ENCODE results near the gene BHLHE40.

BHLHE40 gene

DNA sequence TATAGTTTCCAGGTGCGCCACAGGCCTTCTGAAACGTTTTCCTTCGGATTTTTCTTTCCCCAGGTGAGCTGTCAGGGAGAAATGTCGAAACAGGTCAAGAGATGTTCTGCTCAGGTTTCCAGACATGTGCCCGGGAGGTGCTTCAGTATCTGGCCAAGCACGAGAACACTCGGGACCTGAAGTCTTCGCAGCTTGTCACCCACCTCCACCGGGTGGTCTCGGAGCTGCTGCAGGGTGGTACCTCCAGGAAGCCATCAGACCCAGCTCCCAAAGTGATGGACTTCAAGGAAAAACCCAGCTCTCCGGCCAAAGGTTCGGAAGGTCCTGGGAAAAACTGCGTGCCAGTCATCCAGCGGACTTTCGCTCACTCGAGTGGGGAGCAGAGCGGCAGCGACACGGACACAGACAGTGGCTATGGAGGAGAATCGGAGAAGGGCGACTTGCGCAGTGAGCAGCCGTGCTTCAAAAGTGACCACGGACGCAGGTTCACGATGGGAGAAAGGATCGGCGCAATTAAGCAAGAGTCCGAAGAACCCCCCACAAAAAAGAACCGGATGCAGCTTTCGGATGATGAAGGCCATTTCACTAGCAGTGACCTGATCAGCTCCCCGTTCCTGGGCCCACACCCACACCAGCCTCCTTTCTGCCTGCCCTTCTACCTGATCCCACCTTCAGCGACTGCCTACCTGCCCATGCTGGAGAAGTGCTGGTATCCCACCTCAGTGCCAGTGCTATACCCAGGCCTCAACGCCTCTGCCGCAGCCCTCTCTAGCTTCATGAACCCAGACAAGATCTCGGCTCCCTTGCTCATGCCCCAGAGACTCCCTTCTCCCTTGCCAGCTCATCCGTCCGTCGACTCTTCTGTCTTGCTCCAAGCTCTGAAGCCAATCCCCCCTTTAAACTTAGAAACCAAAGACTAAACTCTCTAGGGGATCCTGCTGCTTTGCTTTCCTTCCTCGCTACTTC, 3.8 kb downstream of the BHLHE40 start:
- in situ Hi-C loops (cut with HindIII; ENCODE audit: low sequenced_read_pairs) = no loop called here

DNA sequence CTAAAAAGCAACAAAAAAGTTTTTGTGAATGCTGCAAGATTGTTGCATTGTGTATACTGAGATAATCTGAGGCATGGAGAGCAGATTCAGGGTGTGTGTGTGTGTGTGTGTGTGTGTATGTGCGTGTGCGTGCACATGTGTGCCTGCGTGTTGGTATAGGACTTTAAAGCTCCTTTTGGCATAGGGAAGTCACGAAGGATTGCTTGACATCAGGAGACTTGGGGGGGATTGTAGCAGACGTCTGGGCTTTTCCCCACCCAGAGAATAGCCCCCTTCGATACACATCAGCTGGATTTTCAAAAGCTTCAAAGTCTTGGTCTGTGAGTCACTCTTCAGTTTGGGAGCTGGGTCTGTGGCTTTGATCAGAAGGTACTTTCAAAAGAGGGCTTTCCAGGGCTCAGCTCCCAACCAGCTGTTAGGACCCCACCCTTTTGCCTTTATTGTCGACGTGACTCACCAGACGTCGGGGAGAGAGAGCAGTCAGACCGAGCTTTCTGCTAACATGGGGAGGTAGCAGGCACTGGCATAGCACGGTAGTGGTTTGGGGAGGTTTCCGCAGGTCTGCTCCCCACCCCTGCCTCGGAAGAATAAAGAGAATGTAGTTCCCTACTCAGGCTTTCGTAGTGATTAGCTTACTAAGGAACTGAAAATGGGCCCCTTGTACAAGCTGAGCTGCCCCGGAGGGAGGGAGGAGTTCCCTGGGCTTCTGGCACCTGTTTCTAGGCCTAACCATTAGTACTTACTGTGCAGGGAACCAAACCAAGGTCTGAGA, 4.7 kb downstream of the BHLHE40 start:
- in situ Hi-C loops (cut with HindIII; ENCODE audit: low sequenced_read_pairs) = no loop called here

DNA sequence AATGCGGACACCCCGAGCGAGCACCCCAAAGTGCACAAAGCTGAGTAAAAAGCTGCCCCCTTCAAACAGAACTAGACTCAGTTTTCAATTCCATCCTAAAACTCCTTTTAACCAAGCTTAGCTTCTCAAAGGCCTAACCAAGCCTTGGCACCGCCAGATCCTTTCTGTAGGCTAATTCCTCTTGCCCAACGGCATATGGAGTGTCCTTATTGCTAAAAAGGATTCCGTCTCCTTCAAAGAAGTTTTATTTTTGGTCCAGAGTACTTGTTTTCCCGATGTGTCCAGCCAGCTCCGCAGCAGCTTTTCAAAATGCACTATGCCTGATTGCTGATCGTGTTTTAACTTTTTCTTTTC, 5.3 kb downstream of the BHLHE40 start:
- in situ Hi-C loops (cut with HindIII; ENCODE audit: low sequenced_read_pairs) = no loop called here

DNA sequence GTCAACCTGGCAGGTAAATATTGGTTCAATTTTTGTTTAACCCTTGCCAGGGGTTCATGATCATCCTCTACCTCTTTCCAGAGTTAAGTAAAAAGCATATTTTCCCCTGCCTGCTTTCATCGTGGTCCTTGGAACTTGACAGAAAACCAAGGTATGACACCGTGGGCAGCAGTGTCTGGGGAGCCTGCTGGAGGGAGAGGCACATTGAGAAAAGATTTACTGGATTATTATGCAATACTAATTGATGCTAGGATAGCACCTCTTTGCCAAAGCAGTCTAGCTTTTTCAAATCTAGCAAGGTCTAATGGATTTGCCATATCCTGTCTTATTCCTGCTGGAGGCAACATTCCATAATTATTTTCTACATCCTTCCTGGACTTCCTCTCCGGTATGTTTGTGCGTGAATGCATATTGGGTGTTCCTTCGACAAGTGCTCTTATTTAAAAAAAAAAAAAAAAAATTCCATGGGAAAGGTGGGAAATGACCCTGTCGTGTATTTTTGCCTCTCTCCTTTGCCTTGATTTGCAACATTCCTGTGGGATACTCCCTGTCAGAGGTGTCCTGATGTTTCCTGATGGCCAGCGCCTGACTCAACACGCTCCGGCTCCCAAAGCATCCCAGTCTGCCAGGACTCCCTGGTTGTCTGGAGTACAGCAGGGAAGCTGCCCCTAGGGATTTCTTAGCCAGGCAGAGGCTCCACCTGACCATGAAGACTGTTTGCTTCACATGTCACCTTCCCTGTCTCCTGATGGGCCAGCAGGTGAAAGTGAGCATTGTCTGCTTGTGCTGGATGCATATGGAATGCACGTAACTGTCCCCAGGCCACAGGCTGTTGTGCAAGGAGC, 6.3 kb downstream of the BHLHE40 start:
- in situ Hi-C loops (cut with HindIII; ENCODE audit: low sequenced_read_pairs) = no loop called here

DNA sequence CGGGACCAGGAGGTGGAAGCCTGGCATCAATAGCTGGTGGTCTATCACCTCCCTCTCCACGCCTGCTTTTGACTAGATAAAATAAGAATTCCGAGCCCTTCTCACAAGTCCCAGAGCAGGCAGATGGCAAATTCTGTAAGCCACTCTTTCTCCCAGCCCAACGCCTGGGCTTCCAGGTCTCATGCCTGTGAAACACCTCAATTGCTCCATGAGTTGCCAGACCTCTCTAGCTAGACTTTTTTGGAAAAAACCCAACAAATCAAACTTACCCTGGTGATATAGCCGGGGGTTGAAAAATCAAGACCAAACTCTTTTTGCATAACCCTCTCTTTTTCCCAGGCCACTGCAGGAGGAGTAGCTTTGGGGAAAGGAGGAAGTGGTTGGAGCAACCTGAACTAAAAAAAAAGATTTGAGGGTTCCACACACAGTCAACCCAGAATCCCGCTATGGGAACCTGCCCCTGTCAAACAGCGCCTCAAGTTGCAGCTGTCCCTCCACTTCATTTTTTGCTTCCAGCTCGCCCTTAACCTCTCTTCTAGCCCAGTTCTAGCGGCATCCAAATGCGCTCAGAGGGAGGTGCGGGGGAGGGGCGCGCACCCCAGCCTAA, 7.0 kb downstream of the BHLHE40 start:
- in situ Hi-C loops (cut with HindIII; ENCODE audit: low sequenced_read_pairs) = no loop called here

DNA sequence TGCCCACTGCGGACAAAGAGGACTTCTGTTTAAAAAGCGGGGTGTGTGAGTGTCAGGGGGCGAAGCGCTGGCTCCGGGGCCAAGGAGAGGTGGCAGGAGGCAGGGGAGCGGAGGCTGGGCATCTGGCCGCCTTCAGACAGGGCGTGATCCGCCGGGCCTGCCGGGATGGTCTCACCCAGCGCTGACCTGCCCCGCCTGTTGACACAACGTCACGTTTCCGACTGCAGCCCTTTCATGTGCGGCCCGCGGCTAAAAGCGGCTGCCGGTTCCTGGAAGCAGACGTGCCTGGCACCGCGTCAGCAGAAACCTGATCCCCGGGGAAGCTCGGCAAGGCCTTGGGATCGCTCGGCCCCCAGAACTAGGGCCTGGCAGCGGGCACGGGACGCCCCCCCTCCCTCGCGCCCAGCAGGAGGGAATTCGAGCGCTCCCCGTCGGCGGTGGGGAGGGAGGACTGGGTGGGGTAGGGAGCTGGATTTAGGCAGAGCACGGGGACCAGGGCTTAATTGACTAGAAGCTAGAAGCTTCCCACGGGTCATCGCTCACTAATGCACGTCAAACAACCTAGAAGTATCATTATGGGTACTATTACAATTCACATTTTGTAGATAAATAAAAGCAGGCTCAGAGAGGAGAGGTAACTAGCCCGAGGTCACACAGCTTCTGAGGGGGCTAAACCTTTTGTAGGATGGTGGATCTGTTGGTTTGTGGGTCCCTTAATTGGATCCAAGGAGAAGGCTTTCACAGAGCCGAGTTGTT, 7.7 kb downstream of the BHLHE40 start:
- in situ Hi-C loops (cut with HindIII; ENCODE audit: low sequenced_read_pairs) = no loop called here

DNA sequence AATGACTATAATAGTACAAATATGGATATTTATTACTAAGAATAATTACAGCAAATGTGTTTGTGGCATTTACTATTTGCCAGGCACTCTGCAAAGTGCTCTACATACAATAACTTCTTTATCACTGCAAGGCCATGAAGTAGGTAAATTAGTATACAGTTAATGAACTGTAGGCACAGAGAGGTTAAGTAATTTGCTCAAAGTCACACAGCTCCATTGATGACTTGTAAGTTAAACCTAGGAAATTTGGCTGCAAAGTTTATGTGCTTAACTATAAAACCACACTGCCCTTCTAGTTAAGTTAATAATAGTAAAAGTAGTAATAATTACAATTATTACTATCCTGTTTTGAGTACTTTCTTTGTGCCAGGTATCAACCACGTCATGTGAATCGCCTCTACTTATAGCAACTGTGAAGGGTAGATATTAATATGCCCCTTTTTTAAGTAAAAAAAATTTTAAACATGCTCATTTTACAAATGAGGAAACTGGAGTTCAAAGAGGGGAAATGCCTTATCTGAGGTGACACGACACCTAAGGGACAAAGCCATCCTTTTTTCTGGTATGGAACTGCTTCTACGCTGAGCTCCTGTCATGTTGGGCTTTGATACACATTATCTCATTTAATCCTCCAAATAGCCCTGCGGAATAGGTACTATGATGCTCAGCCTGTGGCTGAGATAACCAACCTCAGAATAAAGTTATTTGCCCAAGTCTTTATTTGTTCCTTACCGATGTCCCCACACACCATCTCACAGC, 8.5 kb downstream of the BHLHE40 start:
- in situ Hi-C loops (cut with HindIII; ENCODE audit: low sequenced_read_pairs) = no loop called here

DNA sequence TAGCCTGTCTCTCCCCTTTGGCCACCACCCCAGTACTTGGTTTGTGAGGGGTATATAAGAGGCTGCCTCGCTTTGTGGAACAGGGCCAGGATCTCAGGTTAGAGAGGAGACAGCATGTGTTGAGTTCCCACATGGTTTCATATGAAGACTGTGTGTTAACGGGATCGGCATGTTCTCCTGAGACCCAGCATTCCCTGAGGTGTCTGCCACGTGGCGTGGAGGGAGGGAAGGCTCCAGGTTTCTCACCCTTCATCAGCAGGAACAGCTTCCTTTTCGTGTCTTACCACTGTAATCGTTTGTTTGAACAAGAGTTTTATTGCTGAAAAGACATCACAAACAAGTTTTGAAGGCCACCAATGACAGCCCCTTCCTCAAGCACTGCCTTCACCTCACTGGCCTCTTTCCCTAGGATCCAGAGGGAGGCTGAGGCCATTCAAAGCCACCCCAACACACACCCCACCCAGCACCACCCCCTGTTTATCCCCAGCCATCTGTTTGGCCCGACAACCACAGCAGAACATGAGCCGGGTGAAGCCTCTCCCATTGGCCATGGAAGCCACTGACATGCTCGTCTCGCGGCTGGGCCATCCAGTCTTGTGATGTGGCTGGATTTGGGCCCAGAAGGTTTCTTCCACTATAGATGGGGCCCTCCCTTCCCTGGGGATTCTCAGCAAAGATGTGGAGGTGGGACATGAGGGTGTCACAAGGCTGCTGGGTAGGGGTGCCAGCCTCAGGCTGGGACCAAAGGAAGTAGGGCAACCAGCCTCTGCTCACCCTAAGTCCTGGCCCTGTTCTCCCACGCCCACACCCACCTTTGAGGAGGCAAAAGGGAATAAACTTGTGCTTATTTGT, 10.0 kb downstream of the BHLHE40 start:
- in situ Hi-C loops (cut with HindIII; ENCODE audit: low sequenced_read_pairs) = no loop called here

DNA sequence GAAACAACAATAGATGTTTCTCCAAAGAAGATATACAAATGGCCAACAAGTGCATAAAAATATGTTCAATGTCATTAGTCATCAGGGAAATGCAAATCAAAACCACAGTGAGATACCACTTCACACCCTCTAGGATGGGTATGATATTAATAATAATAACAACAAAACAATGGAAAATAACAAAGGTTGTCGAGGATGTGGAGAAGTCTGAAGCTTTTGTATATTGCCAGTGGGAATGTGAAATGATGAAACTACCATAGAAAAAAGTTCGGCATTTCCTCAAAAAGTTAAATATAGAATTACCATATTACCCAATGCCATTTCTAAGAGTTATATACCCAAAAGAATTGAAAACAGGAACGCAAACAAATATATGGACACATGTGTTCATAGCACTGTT, 10.8 kb downstream of the BHLHE40 start:
- in situ Hi-C loops (cut with HindIII; ENCODE audit: low sequenced_read_pairs) = no loop called here

DNA sequence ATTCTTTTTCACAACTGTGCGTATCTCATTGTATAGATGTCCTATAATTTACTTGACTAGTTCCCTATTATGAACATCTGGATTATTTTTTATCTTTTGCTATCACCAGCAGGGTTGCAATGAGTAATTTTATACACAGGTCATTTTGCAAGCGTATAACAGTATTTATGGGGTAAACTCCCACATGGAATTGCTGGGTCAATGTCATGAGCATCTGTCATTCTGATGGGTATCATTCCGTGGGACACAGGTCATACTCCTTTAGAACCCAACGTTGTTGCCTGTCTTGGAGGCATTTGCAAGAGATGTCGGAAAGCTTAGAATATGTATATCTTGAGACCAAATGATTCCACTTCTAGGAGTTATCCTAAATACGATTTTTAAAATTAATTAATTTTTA, 12.9 kb downstream of the BHLHE40 start:
- in situ Hi-C loops (cut with HindIII; ENCODE audit: low sequenced_read_pairs) = no loop called here

DNA sequence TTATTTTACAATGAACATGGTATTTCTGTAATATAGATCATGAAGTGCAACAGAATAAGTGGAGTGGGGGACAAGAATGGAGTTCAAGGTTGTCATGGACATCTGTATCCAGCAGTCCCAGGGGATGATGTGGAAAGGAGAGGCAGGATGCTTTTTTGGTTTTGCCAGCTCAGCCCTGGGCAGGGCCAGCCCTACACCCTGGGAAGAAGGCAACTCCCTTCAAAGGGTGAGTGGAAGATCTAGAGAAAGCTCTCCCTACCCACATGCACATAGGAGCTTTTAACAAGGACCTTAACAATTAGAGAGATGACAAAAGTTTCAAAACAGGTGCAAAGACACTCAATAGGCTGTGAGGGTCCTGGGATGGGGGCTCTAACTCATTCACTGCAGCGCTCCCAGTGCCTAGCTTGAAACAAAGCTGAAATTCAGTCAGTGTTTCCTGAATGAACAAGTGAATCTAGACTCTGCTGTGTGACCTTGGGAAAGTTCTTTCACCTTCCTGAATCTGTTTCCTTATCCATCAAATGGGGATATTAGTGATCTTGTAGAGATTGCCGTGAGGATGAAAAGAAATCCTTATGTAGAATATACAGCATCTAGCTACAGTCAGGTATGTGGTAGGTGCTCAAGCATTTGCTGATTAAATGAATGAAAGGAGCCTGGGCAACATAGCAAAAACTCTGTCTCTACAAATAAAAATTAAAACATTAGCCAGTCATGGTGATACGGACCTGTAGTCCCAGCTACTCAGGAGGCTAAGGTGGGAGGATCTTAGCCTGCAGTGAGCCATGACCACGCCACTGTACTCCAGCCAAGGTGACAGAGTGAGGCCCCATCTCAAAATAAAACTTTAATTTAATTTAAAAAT, 14.3 kb downstream of the BHLHE40 start:
- in situ Hi-C loops (cut with HindIII; ENCODE audit: low sequenced_read_pairs) = no loop called here

DNA sequence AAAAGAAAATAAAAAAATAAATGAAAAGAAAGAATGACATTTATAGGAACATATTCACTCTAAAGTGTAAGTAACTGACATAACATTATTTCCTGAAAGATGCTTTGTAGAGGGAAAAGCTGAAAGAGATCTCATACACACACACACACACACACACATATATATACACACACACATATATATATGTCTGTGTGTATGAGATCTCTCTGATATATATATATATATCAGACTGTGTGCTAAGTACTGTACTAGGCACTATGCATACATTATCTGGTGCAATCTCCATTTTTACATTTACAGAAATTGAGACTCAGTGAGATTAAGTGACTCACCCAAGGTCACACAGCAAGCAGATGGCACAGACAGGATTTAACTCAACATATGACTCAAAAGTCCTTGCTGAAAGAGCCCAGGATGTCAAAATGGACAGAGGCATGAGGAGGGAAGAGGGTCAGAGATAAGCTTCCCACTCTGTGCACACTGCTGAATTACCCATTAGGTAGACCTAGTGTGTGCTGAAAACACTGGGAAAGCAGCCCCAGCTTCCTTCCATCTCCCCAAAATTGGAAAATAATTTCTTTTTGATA, 15.0 kb downstream of the BHLHE40 start:
- in situ Hi-C loops (cut with HindIII; ENCODE audit: low sequenced_read_pairs) = no loop called here

DNA sequence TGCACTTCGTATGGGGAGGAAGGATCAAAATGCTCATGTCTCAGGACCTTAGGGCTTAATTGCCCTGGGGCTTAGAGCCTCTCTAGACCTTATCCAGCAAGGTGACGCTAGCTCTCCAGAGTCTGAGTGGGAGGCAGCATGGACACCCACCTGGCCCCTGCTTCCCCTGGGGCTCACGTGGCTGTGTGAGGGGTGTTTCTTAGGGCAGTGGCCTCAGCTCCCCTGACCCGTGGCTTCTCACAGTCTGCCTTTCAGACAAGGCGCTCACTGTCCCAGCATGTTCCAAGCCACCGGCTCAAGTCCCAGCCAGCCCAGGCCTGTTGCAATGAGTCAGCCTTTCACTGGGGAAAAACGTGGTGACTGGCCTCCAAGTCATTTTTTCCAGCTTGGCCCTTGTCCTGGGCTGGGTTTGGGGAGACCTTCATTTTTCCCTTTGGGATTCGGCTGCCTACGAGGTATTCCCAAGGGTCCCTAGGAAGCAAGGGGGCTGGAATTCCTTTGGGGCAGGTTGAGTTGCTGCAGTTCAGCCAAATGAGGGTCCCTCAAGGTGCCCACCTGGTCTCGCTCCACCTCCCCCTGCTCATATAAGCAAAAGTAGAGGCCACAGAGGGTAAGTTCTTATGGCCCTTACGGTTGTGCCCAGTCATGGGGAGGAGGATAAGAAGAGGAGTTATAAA, 15.7 kb downstream of the BHLHE40 start:
- in situ Hi-C loops (cut with HindIII; ENCODE audit: low sequenced_read_pairs) = no loop called here

DNA sequence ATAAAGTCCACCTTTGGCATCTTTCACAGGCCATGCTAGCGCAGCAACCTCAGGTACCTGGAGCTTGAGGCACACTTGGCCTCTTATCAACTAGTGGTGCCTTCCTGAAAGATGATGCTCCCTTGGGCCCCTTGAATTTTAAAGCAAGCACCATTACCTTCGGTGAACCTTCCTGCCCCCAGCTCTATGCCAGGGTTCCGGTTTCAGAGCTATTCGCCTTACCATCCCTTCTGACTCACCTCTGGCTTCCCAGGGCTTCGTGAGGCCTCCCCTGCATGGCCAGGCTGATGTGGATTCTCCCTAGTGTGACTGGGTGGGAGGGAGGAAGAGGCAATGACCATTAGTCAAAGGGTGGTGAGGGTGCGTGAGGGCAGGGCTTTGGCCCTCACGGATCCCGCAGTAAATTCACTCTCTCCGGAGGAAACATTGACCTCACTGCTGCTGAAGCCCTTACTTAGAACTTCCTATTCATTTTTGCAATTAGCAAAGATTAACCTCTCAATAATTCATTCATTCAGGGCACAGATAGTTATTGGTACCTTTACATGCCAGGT, 16.3 kb downstream of the BHLHE40 start:
- in situ Hi-C loops (cut with HindIII; ENCODE audit: low sequenced_read_pairs) = no loop called here

DNA sequence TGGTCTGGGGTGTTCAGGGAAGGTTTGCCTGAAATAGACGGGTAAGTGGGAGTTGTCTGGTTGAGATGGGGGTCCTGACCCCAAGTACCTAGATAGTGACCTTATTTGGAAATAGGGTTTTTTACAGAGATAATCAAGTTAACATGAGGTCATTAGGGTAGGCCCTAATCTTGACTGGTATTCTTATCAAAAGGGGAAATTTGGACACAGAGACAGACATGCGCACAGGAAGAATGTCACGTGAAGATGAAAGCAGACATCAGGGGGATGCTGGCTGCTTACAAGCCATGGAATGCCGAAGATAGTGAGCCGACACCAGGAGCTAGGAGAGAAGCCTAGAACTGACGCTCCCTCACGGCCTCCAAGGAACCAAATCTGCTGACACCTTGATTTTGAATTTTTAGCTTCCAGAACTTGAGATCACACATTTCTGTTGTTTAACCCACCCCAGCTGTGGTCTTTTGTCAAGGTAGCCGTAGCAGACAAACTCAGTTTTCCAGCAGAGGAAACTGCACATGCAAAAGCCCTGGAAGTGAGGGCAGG, 17.1 kb downstream of the BHLHE40 start:
- in situ Hi-C loops (cut with HindIII; ENCODE audit: low sequenced_read_pairs) = no loop called here

DNA sequence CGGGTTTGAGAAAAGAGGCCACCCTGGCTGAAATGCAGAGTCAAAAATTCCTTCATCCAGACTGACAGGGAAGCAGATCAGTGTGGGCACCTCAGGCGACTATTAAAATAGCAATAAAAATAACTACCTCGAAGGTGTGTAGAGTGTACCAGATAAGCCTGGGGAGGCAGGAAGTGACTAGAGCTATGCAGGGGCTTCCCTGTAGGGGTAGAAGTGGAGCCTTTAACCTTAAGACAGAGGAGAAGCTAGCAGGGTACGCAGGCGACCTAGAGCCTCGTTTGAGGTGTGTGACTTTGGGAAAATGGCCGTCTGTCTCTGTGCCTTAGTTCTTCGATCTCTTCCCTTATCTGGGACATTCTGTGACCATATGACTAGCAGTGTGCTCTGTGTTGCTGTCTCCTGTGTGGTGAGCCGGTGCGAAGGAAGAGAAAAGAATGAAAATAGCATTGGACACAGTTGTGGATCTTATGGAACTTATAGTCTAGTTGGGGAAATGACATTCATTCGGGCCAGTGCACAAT, 17.6 kb downstream of the BHLHE40 start:
- in situ Hi-C loops (cut with HindIII; ENCODE audit: low sequenced_read_pairs) = no loop called here

Measured in DLD1 (cell line).